MM.1S (cell line): ENCODE results near the gene ASB10.

Experiments
- DNase-seq: peaks from one replicate; pipeline ENCODE4 v3.0.0-alpha.2; 2015
- H2AFZ ChIP-seq: fragments of 300-600 bp; sonication (generic); 2 replicates; pipeline ENCODE4 v1.6.0; 2016; ENCODE audit warnings: antibody characterized with exemption, low read length
- H3F3A ChIP-seq: fragments of 300-600 bp; sonication (generic); 2 replicates; pipeline ENCODE4 v1.6.1; 2016; ENCODE audit warnings: mild to moderate bottlenecking, antibody characterized with exemption, low read length, moderate library complexity, mixed read lengths; ENCODE audit not compliant: insufficient read depth
- H3K27ac ChIP-seq: fragments of 300-600 bp; sonication (generic); 2 replicates; pipeline ENCODE4 v1.5.1; 2016; ENCODE audit warnings: mild to moderate bottlenecking, low read length
- H3K27me3 ChIP-seq: fragments of 300-600 bp; sonication (generic); replicated peaks from 2 replicates; pipeline ENCODE4 v1.6.0; 2016; ENCODE audit warnings: low read length; ENCODE audit not compliant: insufficient read depth
- H3K36me3 ChIP-seq: fragments of 300-600 bp; sonication (generic); replicated peaks from 2 replicates; pipeline ENCODE4 v1.6.1; 2016; ENCODE audit warnings: mild to moderate bottlenecking, low read length, mixed read lengths; ENCODE audit not compliant: insufficient read depth
- H3K4me1 ChIP-seq: fragments of 300-600 bp; sonication (generic); 2 replicates; pipeline ENCODE4 v1.6.1; 2016; ENCODE audit warnings: low read length, mixed read lengths
- H3K4me2 ChIP-seq: fragments of 300-600 bp; sonication (generic); 2 replicates; pipeline ENCODE4 v1.6.0; 2016; ENCODE audit warnings: low read depth, low read length
- H3K4me3 ChIP-seq: fragments of 300-600 bp; sonication (generic); 2 replicates; pipeline ENCODE4 v1.5.1; 2016; ENCODE audit warnings: low read length, mixed read lengths
- H3K79me2 ChIP-seq: fragments of 300-600 bp; sonication (generic); 2 replicates; pipeline ENCODE4 v1.6.1; 2016; ENCODE audit warnings: mixed run types, low read length, mixed read lengths
- H3K9ac ChIP-seq: fragments of 300-600 bp; sonication (generic); 2 replicates; pipeline ENCODE4 v1.6.1; 2016; ENCODE audit warnings: low read length, mixed read lengths
- H3K9me2 ChIP-seq: fragments of 300-600 bp; sonication (generic); replicated peaks from 2 replicates; pipeline ENCODE4 v1.6.1; 2016; ENCODE audit warnings: mild to moderate bottlenecking, low read length, mixed read lengths; ENCODE audit not compliant: insufficient read depth
- H3K9me3 ChIP-seq: fragments of 300-600 bp; sonication (generic); replicated peaks from 2 replicates; pipeline ENCODE4 v1.6.1; 2016; ENCODE audit warnings: mild to moderate bottlenecking, low read length, mixed read lengths; ENCODE audit not compliant: insufficient read depth
- H4K20me1 ChIP-seq: fragments of 300-600 bp; sonication (generic); 2 replicates; pipeline ENCODE4 v1.6.1; 2016; ENCODE audit warnings: mild to moderate bottlenecking, low read length, moderate library complexity, mixed read lengths; ENCODE audit not compliant: insufficient read depth
- EZH2 ChIP-seq: fragments of 300-600 bp; sonication (generic); optimal IDR thresholded peaks from 2 replicates; pipeline ENCODE3; 2017; ENCODE audit warnings: low read depth, mild to moderate bottlenecking, antibody characterized with exemption, low read length, mixed read lengths
- EZH2phosphoT487 ChIP-seq: fragments of 300-600 bp; sonication (generic); IDR thresholded peaks from 2 replicates; pipeline ENCODE4 v1.6.1; 2018; ENCODE audit warnings: antibody characterized with exemption, low read length
- TF ChIP-seq, protein P1 (sequence below): fragments of 300-600 bp; sonication (generic); IDR thresholded peaks from 2 replicates; pipeline ENCODE4 v1.5.1; 2016; ENCODE audit warnings: antibody characterized with exemption, low read length, mixed read lengths

Gene ASB10

GRCh38 chr7:151212626-151213025 lies 25.6 kb upstream of the ASB10 start:
- Histone ChIP-seq H3K4me3 (no peak overlapping the region), H2AFZ (no peak overlapping the region), H3F3A (no peaks in the 10 kb centered on the region), H3K27ac (no peak overlapping the region), H3K9me2 (no peaks in the 10 kb centered on the region), H3K4me2 (no peak overlapping the region), H3K9me3 (no peaks in the 10 kb centered on the region), H3K27me3 (no peaks in the 10 kb centered on the region), H4K20me1 (no peaks in the 10 kb centered on the region), H3K36me3 (peaks cover 17% of the 10 kb centered on the region; the same call in 1 of the 2 replicates), H3K79me2 (no peaks in the 10 kb centered on the region), H3K4me1 (no peaks in the 10 kb centered on the region), H3K9ac (no peak overlapping the region)
- TF ChIP-seq EZH2 = no peak
- TF ChIP-seq, protein P1, sequence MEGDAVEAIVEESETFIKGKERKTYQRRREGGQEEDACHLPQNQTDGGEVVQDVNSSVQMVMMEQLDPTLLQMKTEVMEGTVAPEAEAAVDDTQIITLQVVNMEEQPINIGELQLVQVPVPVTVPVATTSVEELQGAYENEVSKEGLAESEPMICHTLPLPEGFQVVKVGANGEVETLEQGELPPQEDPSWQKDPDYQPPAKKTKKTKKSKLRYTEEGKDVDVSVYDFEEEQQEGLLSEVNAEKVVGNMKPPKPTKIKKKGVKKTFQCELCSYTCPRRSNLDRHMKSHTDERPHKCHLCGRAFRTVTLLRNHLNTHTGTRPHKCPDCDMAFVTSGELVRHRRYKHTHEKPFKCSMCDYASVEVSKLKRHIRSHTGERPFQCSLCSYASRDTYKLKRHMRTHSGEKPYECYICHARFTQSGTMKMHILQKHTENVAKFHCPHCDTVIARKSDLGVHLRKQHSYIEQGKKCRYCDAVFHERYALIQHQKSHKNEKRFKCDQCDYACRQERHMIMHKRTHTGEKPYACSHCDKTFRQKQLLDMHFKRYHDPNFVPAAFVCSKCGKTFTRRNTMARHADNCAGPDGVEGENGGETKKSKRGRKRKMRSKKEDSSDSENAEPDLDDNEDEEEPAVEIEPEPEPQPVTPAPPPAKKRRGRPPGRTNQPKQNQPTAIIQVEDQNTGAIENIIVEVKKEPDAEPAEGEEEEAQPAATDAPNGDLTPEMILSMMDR = no peak
- no peak for TF ChIP-seq EZH2phosphoT487
- DNase-seq = no peak

- no peaks in the 10 kb centered on the region for H3K4me1 ChIP-seq
- TF ChIP-seq EZH2 (no peak), EZH2phosphoT487 (no peak)
- TF ChIP-seq, protein P1 = no peak
- H2AFZ ChIP-seq = no peak overlapping the region
- no peak overlapping the region for H3K9ac ChIP-seq
- H3K27me3 ChIP-seq = peaks cover 13% of the 10 kb centered on the region
- no peaks in the 10 kb centered on the region for H3K9me2 ChIP-seq
- no peak overlapping the region for H3K27ac ChIP-seq
- H3K36me3 ChIP-seq = peaks cover 17% of the 10 kb centered on the region; the same call in 1 of the 2 replicates
- no peaks in the 10 kb centered on the region for H3K9me3 ChIP-seq
- no peaks in the 10 kb centered on the region for H4K20me1 ChIP-seq
- H3F3A ChIP-seq = no peaks in the 10 kb centered on the region
- no peak for DNase-seq
- H3K4me2 ChIP-seq = no peak overlapping the region
- H3K79me2 ChIP-seq = no peaks in the 10 kb centered on the region
- H3K4me3 ChIP-seq = no peak overlapping the region
Measured at GRCh38 chr7:151211155-151211772, 24.2 kb upstream of the ASB10 start.

- H3F3A ChIP-seq = no peaks in the 10 kb centered on the region
- H3K9me2 ChIP-seq = no peaks in the 10 kb centered on the region
- H3K9me3 ChIP-seq = no peaks in the 10 kb centered on the region
- H2AFZ ChIP-seq = no peak within 1 kb of the TSS
- H3K36me3 ChIP-seq = 0 out of 2 replicates have a peak, but pooled peaks cover 11% of the 10 kb centered on the region
- H3K4me2 ChIP-seq = no peak within 1 kb of the TSS
- DNase-seq = no peak
- no peak within 1 kb of the TSS for H3K4me3 ChIP-seq
- no peaks in the 10 kb centered on the region for H3K4me1 ChIP-seq
- TF ChIP-seq EZH2phosphoT487 (no peak), EZH2 (no peak)
- TF ChIP-seq, protein P1 = no peak
- no peak within 1 kb of the TSS for H3K9ac ChIP-seq
- no peaks in the 10 kb centered on the region for H3K79me2 ChIP-seq
- H4K20me1 ChIP-seq = no peaks in the 10 kb centered on the region
- H3K27me3 ChIP-seq = peaks cover 23% of the 10 kb centered on the region
- no peak within 1 kb of the TSS for H3K27ac ChIP-seq
Measured at GRCh38 chr7:151210087-151210854, 23.2 kb upstream of the ASB10 start, which contains the start of gene H2BK1. TSS of gene H2BK1 (minus strand) at chr7:151210488. CDS start at chr7:151210318, 170 bp downstream.
